Mammary epithelial cell (primary cell): ENCODE measurements around the gene KLK12.

ENCODE experiments used
- CTCF ChIP-seq, 2 donors: IDR thresholded peaks in 1 of 2; conservative IDR thresholded peaks in 1 of 2; 2 replicates each; pipeline ENCODE4 v1.5.1; 2011 to 2012; ENCODE audit warnings: inconsistent platforms in 2 of 2, low read length in 2 of 2, mild to moderate bottlenecking in 2 of 2, control low read depth in 1 of 2, low read depth in 1 of 2; ENCODE audit not compliant: insufficient read depth in 1 of 2; ENCODE audit errors: extremely low read depth in 1 of 2
- EZH2 ChIP-seq: IDR thresholded peaks from 2 replicates; pipeline ENCODE4 v1.6.1; 2012; ENCODE audit warnings: low read length, inconsistent platforms, borderline replicate concordance

GRCh38 chr19:51023946-51024345 is 10.9 kb downstream of the KLK12 start:
- TF ChIP-seq CTCF (conservative IDR thresholded peaks at IDR 0.05 in 1 of 2, IDR thresholded peaks at IDR 0.05 in 1 of 2; ENCODE audit: extremely low read depth in 1 of 2, insufficient read depth in 1 of 2, low read depth in 1 of 2, low read length in 2 of 2) (no peak), EZH2 (no peak)
